K562 (cell line): Measurements from ENCODE around the gene INO80C. TPM values are rescaled to one million over a fixed set of nuclear protein-coding genes. Genes with fewer than 3 reads are reported as not detected.

Source experiments
- ATAC-seq: fragments of 200-7000 bp; cut with Tn5 transposase; 3 replicates; pipeline ENCODE4 v1.9.1; 2020; ENCODE audit warnings: moderate library complexity
- BruUV-seq: library from RNA; stranded (reverse); fragments of 400-500 nt; replicated peaks from 2 replicates; lab custom pipeline; 2021; lab: Mats Ljungman, UMichigan
- CTCF ChIA-PET: fragments of 300-600 bp; formaldehyde crosslinking; extraction: SDS; loops from one replicate; lab custom pipeline; 2021; ENCODE audit warnings: low intra/inter-chr PET ratio; lab: Yijun Ruan, JAX
- POLR2A ChIA-PET: fragments of 300-600, 350-650 bp; sonication (Branson Sonifier 250); formaldehyde crosslinking; extraction: SDS; loops from one replicate; lab custom pipeline; 2021; ENCODE audit warnings: antibody characterized with exemption, inconsistent platforms; lab: Yijun Ruan, JAX
- DNase-seq, 4 experiments: peaks; one replicate each; pipeline versions ENCODE4 v3.0.0 to v3.0.0-alpha.2; 2011 to 2018; ENCODE audit warnings: low spot score in 3 of 4, mixed read lengths in 3 of 4; ENCODE audit errors: extremely low read depth in 1 of 4
- FAIRE-seq: peaks from 2 replicates; lab custom pipeline; 2011; peaks lifted over from hg19 to GRCh38; lab: Jason Lieb, UNC
- H2AFZ ChIP-seq: 2 replicates; pipeline ENCODE4 v1.6.0; 2011; ENCODE audit warnings: low read depth, low read length, control low read depth, inconsistent platforms
- H3K27ac ChIP-seq: fragments of 200-600 bp; 3 replicates; pipeline ENCODE4 v1.8.0; 2011; ENCODE audit warnings: low read depth, mild to moderate bottlenecking, control low read depth, inconsistent platforms, low read length, moderate library complexity, mixed read lengths; ENCODE audit errors: extremely low read depth
- H3K27me3 ChIP-seq, 2 experiments: fragments of 300-600 bp in 1 of 2; 2 replicates in 1 of 2; 3 replicates in 1 of 2; pipeline versions ENCODE4 v1.6.0 to v1.8.0; 2011; ENCODE audit warnings: inconsistent platforms in 2 of 2, low read length in 2 of 2, mild to moderate bottlenecking in 1 of 2, mixed read lengths in 1 of 2, moderate library complexity in 1 of 2; ENCODE audit not compliant: control insufficient read depth in 2 of 2, insufficient read depth in 2 of 2
- H3K36me3 ChIP-seq: fragments of 300-600 bp; 3 replicates; pipeline ENCODE4 v1.8.0; 2011; ENCODE audit warnings: mild to moderate bottlenecking, low read length, inconsistent platforms; ENCODE audit not compliant: control insufficient read depth, insufficient read depth
- H3K4me1 ChIP-seq, 2 experiments: fragments of 200-600 bp in 1 of 2; replicated peaks in 1 of 2; 2 replicates in 1 of 2; 3 replicates in 1 of 2; pipeline versions ENCODE4 v1.5.1 to v1.8.0; 2011; ENCODE audit warnings: inconsistent platforms in 2 of 2, low read length in 2 of 2, mild to moderate bottlenecking in 1 of 2, mixed read lengths in 1 of 2, moderate library complexity in 1 of 2; ENCODE audit not compliant: control insufficient read depth in 2 of 2, insufficient read depth in 2 of 2
- H3K4me2 ChIP-seq: 2 replicates; pipeline ENCODE4 v1.6.1; 2011; ENCODE audit warnings: low read length, control low read depth, inconsistent platforms, mixed read lengths; ENCODE audit not compliant: insufficient read depth
- H3K4me3 ChIP-seq: fragments of 200-600 bp; sonication (generic), shearing (Covaris generic); 2 replicates; pipeline ENCODE4 v1.5.1; 2016; ENCODE audit warnings: control low read depth, inconsistent platforms
- H3K79me2 ChIP-seq: fragments of 200-600 bp; 3 replicates; pipeline ENCODE4 v1.8.0; 2011; ENCODE audit warnings: low read length, inconsistent platforms; ENCODE audit not compliant: control insufficient read depth, insufficient read depth
- H3K9ac ChIP-seq, 2 experiments: 2 replicates each; pipeline versions ENCODE4 v1.6.0 to v1.6.1; 2011; ENCODE audit warnings: low read depth in 2 of 2, low read length in 2 of 2, control low read depth in 1 of 2, inconsistent platforms in 1 of 2, mild to moderate bottlenecking in 1 of 2, mixed read lengths in 1 of 2; ENCODE audit not compliant: insufficient read depth in 1 of 2
- H3K9me1 ChIP-seq: one replicate; pipeline ENCODE4 v1.6.0; 2011; ENCODE audit warnings: inconsistent platforms, mild to moderate bottlenecking, low read length, moderate library complexity; ENCODE audit not compliant: control insufficient read depth, insufficient read depth
- H3K9me3 ChIP-seq: replicated peaks from 2 replicates; pipeline ENCODE4 v1.5.1; 2011; ENCODE audit warnings: low read depth, low read length, inconsistent platforms; ENCODE audit not compliant: control insufficient read depth, insufficient read depth
- H4K20me1 ChIP-seq: replicated peaks from 2 replicates; pipeline ENCODE4 v1.6.1; 2011; ENCODE audit warnings: low read length, inconsistent platforms, mixed read lengths; ENCODE audit not compliant: control insufficient read depth, insufficient read depth
- CHCHD3 ChIP-seq: fragments of 250-450 bp; sonication (Bioruptor Pico); IDR thresholded peaks from 2 replicates; pipeline ENCODE4 v2.1.2; 2022; ENCODE audit warnings: mild to moderate bottlenecking
- FOXK1 ChIP-seq: sonication (generic); formaldehyde crosslinking; IDR thresholded peaks from 2 replicates; pipeline ENCODE4 v1.8.0; 2022; ENCODE audit warnings: missing genetic modification reagents, mild to moderate bottlenecking, borderline replicate concordance
- HDAC8 ChIP-seq: fragments of 450-650 bp; IDR thresholded peaks from 2 replicates; pipeline ENCODE4 v1.6.1; 2016; ENCODE audit warnings: mild to moderate bottlenecking, missing genetic modification characterization, moderate library complexity, missing compliant biosample characterization
- ILF3 ChIP-seq: fragments of 450-650 bp; IDR thresholded peaks from 2 replicates; pipeline ENCODE4 v1.6.1; 2018; ENCODE audit warnings: antibody characterized with exemption, mild to moderate bottlenecking, moderate library complexity, borderline replicate concordance
- JUN ChIP-seq, 2 experiments: sonication (generic) in 1 of 2; formaldehyde crosslinking in 1 of 2; IDR thresholded peaks; 2 replicates each; pipeline versions ENCODE4 v1.6.1 to v1.8.0; 2012 to 2022; ENCODE audit warnings: borderline replicate concordance in 2 of 2, mild to moderate bottlenecking in 2 of 2, improper control_type of control experiment in 1 of 2, low read depth in 1 of 2, low read length in 1 of 2, missing genetic modification reagents in 1 of 2
- WHSC1 ChIP-seq: IDR thresholded peaks from one replicate; pipeline ENCODE4 v1.6.1; 2012; ENCODE audit warnings: low read length, control low read depth, inconsistent platforms
- ZBTB17 ChIP-seq: fragments of 450-650 bp; formaldehyde crosslinking; IDR thresholded peaks from 2 replicates; pipeline ENCODE4 v1.4.0; 2020; ENCODE audit warnings: mild to moderate bottlenecking
- in situ Hi-C: fragments of 300-500 bp; cut with MboI; formaldehyde crosslinking; loops from 4 replicates; pipeline ENCODE4 v1.15.0; 2018; ENCODE audit warnings: inconsistent platforms, mixed read lengths
- intact Hi-C: fragments of 100-400 bp; cut with micrococcal nuclease; formaldehyde crosslinking; loops from 2 replicates; pipeline ENCODE4 v1.14.2; 2022
- polyA plus RNA-seq, 8 experiments: library from polyadenylated mRNA; depleted of rRNA in 4 of 8; stranded (reverse) in 5 of 8; unstranded in 3 of 8; fragments of >200 nt; fragmentation: Nextera tagmentation in 2 of 8; fragmentation: Illumina TruSeq in 1 of 8; extraction: Ambion mirVana in 2 of 8; extraction: Trizol in 1 of 8; gene quantifications; 2 replicates each; pipeline versions ENCODE4 v1.2.1 to v1.2.3, GENCODE V29; 2011 to 2014; ENCODE audit warnings: inconsistent platforms in 1 of 8, missing spikeins in 1 of 8
- total RNA-seq, 7 experiments: library from RNA; depleted of rRNA in 6 of 7; stranded (reverse); fragments of >200 nt in 6 of 7; fragmentation: Illumina TruSeq in 2 of 7; extraction: Trizol in 2 of 7; gene quantifications; 2 replicates each; pipeline versions ENCODE4 v1.2.1 to v1.2.3, GENCODE V29; 2011 to 2021; ENCODE audit warnings: low replicate concordance in 1 of 7

Gene INO80C
- total and polyA plus RNA-seq, 9 of the 15 experiments (the other 6 are each of a cell fraction or from before 2014, with no cell fraction given): 14.3 to 53.3 (median 46.6) TPM

DNA sequence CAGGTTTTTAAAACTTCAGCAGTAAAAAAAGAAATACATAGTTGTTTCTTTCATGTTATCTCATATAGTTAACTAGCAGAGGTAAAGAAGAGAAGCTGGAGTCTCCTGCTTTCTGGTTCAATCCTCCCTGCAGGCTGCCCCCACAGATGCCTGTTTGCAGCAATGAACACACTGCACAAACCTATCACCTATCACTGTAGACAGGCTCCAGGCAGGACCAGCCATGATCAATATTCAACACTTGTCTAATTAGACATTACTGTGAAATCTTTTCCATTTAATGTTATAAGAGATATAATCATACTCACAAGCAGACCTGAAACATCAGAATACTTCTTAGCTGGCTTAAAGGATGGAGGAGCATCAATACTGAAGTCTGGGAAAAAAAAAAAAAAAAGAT lies 19.8 kb downstream of the INO80C start:
- Histone ChIP-seq H3K9me1 (no peaks in the 10 kb centered on the region), H4K20me1 (no peaks in the 10 kb centered on the region), H3K27ac (no peak overlapping the region), H3K4me2 (no peak overlapping the region), H3K9me3 (no peaks in the 10 kb centered on the region), H3K9ac (no peak overlapping the region), H3K27me3 (no peaks in the 10 kb centered on the region), H2AFZ (no peak overlapping the region), H3K79me2 (no peaks in the 10 kb centered on the region), H3K4me1 (no peaks in the 10 kb centered on the region; a peak in 1 of 5 replicates), H3K36me3 (peaks cover 8% of the 10 kb centered on the region; the same call in 1 of the 3 replicates), H3K4me3 (no peak overlapping the region)
- in situ Hi-C loops: no loop called here
- ChIA-PET POLR2A (interaction anchor here (0.6 to 1.1 kb wide), 2 partner anchors 11 to 13 kb away, joined by 4 to 5 read pairs; no protein-coding TSS in a partner anchor), CTCF (interaction anchor here (1.1 kb wide), 1 partner anchor 20 kb away, joined by 3 read pairs; no protein-coding TSS in a partner anchor)
- DNase-seq: no peak
- TF ChIP-seq HDAC8 (tag) (no peak), CHCHD3 (CRISPR knock-in tag) (no peak), FOXK1 (no peak), WHSC1 (no peak), ZBTB17 (no peak), JUN (IDR thresholded peaks at IDR 0.05; ENCODE audit: borderline replicate concordance, low read depth, low read length) (no peak), JUN (CRISPR knock-in tag; IDR thresholded peaks at IDR 0.05; ENCODE audit: borderline replicate concordance) (no peak), ILF3 (no peak)
- no TSS peak for BruUV-seq
- FAIRE-seq: no peak
- ATAC-seq: no peak
- intact Hi-C loops: no loop called here
